SK-N-SH (cell line): ENCODE results near the gene F2.

Experiments
- CTCF ChIP-seq: fragments of 200-600 bp; sonication (generic); IDR thresholded peaks from 2 replicates; pipeline ENCODE4 v1.6.1; 2017; ENCODE audit warnings: antibody characterized with exemption, mild to moderate bottlenecking, moderate library complexity
- EP300 ChIP-seq, 2 experiments: IDR thresholded peaks; 2 replicates each; pipeline versions ENCODE4 v1.4.0 to v1.6.1; 2012; ENCODE audit warnings: borderline replicate concordance in 1 of 2, low read depth in 1 of 2, low read length in 1 of 2
- EZH2phosphoT487 ChIP-seq: fragments of 200-600 bp; sonication (generic); IDR thresholded peaks from 2 replicates; pipeline ENCODE4 v1.6.1; 2017; ENCODE audit warnings: low read depth, mixed run types, mild to moderate bottlenecking, antibody characterized with exemption, moderate library complexity, borderline replicate concordance
- FOXJ3 ChIP-seq: sonication (generic); formaldehyde crosslinking; IDR thresholded peaks from 2 replicates; pipeline ENCODE4 v1.5.1; 2020; ENCODE audit warnings: mild to moderate bottlenecking, missing genetic modification reagents
- FOXM1 ChIP-seq: IDR thresholded peaks from 2 replicates; pipeline ENCODE4 v1.4.0; 2012; ENCODE audit warnings: low read depth, mild to moderate bottlenecking
- GATA2 ChIP-seq: sonication (generic); formaldehyde crosslinking; IDR thresholded peaks from 2 replicates; pipeline ENCODE4 v1.5.0; 2020; ENCODE audit warnings: mild to moderate bottlenecking, missing genetic modification reagents
- MEF2A ChIP-seq: IDR thresholded peaks from 2 replicates; pipeline ENCODE4 v1.4.0; 2012; ENCODE audit warnings: low read depth, borderline replicate concordance
- NFIC ChIP-seq: IDR thresholded peaks from 2 replicates; pipeline ENCODE4 v1.4.0; 2012; ENCODE audit warnings: borderline replicate concordance
- POLR2AphosphoS5 ChIP-seq: IDR thresholded peaks from 2 replicates; pipeline ENCODE4 v1.6.1; 2012; ENCODE audit warnings: low read depth, low read length
- RCOR1 ChIP-seq: fragments of 150-350 bp; IDR thresholded peaks from 2 replicates; pipeline ENCODE4 v1.6.1; 2017; ENCODE audit warnings: antibody characterized with exemption, low read length
- RXRA ChIP-seq: IDR thresholded peaks from 2 replicates; pipeline ENCODE4 v1.4.0; 2012; ENCODE audit warnings: low read depth, mild to moderate bottlenecking, borderline replicate concordance
- TCF12 ChIP-seq: IDR thresholded peaks from 2 replicates; pipeline ENCODE4 v1.4.0; 2012
- USF1 ChIP-seq: IDR thresholded peaks from 2 replicates; pipeline ENCODE4 v1.4.0; 2012; ENCODE audit warnings: low read depth, borderline replicate concordance
- USF2 ChIP-seq: fragments of 150-350 bp; IDR thresholded peaks from 2 replicates; pipeline ENCODE4 v1.6.1; 2017; ENCODE audit warnings: antibody characterized with exemption, low read length, low read depth, borderline replicate concordance

GRCh38 chr11:46725338-46726205 lies 6.6 kb downstream of the F2 start:
- TF ChIP-seq FOXM1 = no peak
- TF ChIP-seq GATA2 (CRISPR knock-in tag) = no peak
- TF ChIP-seq USF2 = no peak
- TF ChIP-seq EP300 (IDR thresholded peaks at IDR 0.05; ENCODE audit: borderline replicate concordance in 1 of 2, low read depth in 1 of 2, low read length in 1 of 2) = no peak
- TF ChIP-seq CTCF = no peak
- TF ChIP-seq POLR2AphosphoS5 = no peak
- TF ChIP-seq MEF2A = no peak
- TF ChIP-seq FOXJ3 (CRISPR knock-in tag) = no peak
- no peak for TF ChIP-seq EZH2phosphoT487
- no peak for TF ChIP-seq TCF12
- TF ChIP-seq USF1 = no peak
- TF ChIP-seq NFIC = no peak
- no peak for TF ChIP-seq RCOR1
- TF ChIP-seq RXRA = no peak
